GM12892 (cell line): ENCODE results near the gene CEMIP2.

Source experiments
- POLR2AphosphoS5 ChIP-seq: IDR thresholded peaks from 2 replicates; pipeline ENCODE4 v1.6.1; 2011; ENCODE audit warnings: low read depth, low read length, control low read depth
- TAF1 ChIP-seq: IDR thresholded peaks from 2 replicates; pipeline ENCODE4 v1.6.1; 2011; ENCODE audit warnings: low read depth, mild to moderate bottlenecking, control low read depth, low read length, borderline replicate concordance

GRCh38 chr9:71721855-71722254 is 46.5 kb downstream of the CEMIP2 start:
- TF ChIP-seq TAF1 (no peak), POLR2AphosphoS5 (no peak)
